ENCODE measurements around the gene LARP4B. TPM values are rescaled to one million over a fixed set of nuclear protein-coding genes. Genes with fewer than 3 reads are reported as not detected.

The LARP4B gene
- polyA plus RNA-seq, 1 of the 3 experiments (the other 2 are of a cell fraction): 23.3 TPM

DNA sequence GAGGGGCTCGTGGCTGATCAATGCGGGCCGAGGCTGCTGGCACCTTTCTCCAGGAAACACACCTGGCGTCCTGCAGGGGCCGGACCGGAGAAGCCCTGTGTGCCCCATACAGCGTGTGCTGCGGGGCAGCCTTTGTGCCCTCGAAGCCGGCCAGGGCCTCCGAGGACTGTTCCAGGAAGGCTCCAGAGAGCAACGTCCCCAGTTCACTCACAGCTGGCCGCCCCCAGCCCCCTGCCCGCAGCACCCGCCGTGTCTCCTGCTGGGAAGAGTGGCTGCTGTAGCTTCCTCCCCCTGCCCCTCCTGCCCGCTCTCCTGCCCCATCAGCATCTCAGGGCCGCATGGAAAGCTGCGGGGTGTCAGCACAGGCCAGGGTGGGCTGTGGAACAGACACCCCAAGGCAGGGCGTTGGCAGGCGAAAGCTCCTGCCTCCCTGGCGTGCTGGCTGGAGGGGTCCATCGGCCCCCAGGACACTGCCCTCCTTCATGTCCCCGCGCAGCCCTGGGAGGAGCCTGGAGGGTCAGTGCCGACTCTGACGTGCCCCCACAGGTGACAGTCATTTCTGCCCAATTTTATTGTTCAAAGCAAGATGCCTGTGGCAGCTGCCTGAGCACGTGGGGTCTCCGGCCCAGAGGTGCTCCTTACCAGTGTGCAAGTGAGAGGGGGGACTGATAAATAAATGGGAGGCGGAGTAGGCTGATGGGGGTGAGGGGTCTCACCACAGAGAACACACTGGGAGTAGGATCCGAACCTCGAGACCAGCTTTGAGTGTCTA lies 146.2 kb downstream of the LARP4B start:
- H3K36me3 ChIP-seq (replicated peaks in 1 of 2; ENCODE audit: control insufficient read depth in 1 of 2, insufficient read depth in 2 of 2, low read length in 1 of 2): no peaks in the 10 kb centered on the region
- H3K9me2 ChIP-seq: no peaks in the 10 kb centered on the region
- H3K9me3 ChIP-seq: no peaks in the 10 kb centered on the region
- H4K20me1 ChIP-seq (ENCODE audit: insufficient read depth): no peaks in the 10 kb centered on the region
- CTCF ChIA-PET: interaction anchor here (1.2 to 2.9 kb wide), 4 partner anchors 25 to 273 kb away, joined by 3 to 31 read pairs (median 4); no protein-coding TSS in a partner anchor
- H3K4me3 ChIP-seq (ENCODE audit: low read depth in 2 of 2, low read length in 1 of 2): peak overlapping the region in 1 of 2 experiments; percentile 40; a peak in 2 of 4 replicates
- peaks cover 0 to 11% of the 10 kb centered on the region in 2 experiments; a peak in 1 of 4 replicates for H3K4me1 ChIP-seq (ENCODE audit: control insufficient read depth in 1 of 2, insufficient read depth in 2 of 2, low read depth in 1 of 2, low read length in 1 of 2)
- peak overlapping the region; percentile 34; the same call in 1 of the 2 replicates for H3K9ac ChIP-seq
- TF ChIP-seq, protein P1, sequence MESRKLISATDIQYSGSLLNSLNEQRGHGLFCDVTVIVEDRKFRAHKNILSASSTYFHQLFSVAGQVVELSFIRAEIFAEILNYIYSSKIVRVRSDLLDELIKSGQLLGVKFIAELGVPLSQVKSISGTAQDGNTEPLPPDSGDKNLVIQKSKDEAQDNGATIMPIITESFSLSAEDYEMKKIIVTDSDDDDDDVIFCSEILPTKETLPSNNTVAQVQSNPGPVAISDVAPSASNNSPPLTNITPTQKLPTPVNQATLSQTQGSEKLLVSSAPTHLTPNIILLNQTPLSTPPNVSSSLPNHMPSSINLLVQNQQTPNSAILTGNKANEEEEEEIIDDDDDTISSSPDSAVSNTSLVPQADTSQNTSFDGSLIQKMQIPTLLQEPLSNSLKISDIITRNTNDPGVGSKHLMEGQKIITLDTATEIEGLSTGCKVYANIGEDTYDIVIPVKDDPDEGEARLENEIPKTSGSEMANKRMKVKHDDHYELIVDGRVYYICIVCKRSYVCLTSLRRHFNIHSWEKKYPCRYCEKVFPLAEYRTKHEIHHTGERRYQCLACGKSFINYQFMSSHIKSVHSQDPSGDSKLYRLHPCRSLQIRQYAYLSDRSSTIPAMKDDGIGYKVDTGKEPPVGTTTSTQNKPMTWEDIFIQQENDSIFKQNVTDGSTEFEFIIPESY (IDR thresholded peaks at IDR 0.05; ENCODE audit: borderline replicate concordance, low read depth): no peak
- TF ChIP-seq, protein P2, sequence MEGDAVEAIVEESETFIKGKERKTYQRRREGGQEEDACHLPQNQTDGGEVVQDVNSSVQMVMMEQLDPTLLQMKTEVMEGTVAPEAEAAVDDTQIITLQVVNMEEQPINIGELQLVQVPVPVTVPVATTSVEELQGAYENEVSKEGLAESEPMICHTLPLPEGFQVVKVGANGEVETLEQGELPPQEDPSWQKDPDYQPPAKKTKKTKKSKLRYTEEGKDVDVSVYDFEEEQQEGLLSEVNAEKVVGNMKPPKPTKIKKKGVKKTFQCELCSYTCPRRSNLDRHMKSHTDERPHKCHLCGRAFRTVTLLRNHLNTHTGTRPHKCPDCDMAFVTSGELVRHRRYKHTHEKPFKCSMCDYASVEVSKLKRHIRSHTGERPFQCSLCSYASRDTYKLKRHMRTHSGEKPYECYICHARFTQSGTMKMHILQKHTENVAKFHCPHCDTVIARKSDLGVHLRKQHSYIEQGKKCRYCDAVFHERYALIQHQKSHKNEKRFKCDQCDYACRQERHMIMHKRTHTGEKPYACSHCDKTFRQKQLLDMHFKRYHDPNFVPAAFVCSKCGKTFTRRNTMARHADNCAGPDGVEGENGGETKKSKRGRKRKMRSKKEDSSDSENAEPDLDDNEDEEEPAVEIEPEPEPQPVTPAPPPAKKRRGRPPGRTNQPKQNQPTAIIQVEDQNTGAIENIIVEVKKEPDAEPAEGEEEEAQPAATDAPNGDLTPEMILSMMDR (IDR thresholded peaks at IDR 0.05): 0 out of 2 replicates have a peak, but pooled peaks have one; percentile 4
- WGBS (ENCODE audit: low lambda C conversion rate): 74% methylated on average over 10 of the region's 32 CpGs
- no peaks in the 10 kb centered on the region for H3K79me2 ChIP-seq (ENCODE audit: insufficient read depth)
- H3K27ac ChIP-seq (ENCODE audit: low read depth in 2 of 2, low read length in 1 of 2): no peak overlapping the region
- POLR2A ChIA-PET: interaction anchor here (0.6 kb wide), 1 partner anchor 13 kb away, joined by 3 read pairs; no protein-coding TSS in a partner anchor
- no peaks in the 10 kb centered on the region for H3K27me3 ChIP-seq (ENCODE audit: insufficient read depth)
- H2AFZ ChIP-seq (ENCODE audit: low read depth): peak overlapping the region; percentile 76; the same call in 1 of the 2 replicates
- H3K4me2 ChIP-seq: peak overlapping the region; percentile 80
- no peak for DNase-seq
- H3F3A ChIP-seq (replicated peaks; ENCODE audit: insufficient read depth): no peaks in the 10 kb centered on the region

DNA sequence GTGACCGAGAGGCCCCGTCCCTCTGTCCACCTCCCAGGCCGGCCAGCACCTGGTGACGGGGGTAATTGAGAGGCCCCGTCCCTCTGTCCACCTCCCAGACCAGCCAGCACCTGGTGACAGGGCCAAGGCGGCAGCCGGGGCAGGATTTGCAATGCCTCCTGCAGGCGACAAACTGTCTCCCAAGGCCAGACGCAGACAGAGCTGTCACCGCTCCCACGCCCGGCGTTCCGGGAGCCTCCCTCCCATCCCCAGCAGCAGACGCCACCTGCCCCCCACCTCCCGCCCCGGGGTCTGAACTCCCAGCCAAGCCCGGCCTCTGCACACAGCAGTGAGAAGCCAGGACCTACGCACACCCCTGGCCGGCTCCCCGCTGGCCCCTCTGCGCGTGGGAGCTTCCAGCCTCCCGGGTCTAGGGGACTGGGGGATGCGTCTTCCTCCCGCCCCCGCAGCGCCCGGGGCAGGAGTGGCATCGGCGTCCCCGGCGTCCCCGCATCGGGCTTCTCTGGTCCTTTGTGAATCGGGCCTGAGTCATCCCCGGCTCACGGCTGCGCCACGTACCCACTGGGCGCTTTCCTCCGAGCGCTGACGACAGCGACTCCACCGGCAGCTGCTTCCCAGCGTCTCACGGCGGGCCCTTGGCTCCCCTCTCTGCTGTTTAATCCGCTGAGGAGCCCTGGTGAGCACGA lies 147.0 kb downstream of the LARP4B start:
- H3K9me2 ChIP-seq: no peaks in the 10 kb centered on the region
- peak overlapping the region; percentile 76; the same call in 1 of the 2 replicates for H2AFZ ChIP-seq (ENCODE audit: low read depth)
- H3K27ac ChIP-seq (ENCODE audit: low read depth in 2 of 2, low read length in 1 of 2): no peak overlapping the region
- no peaks in the 10 kb centered on the region for H3K36me3 ChIP-seq (replicated peaks in 1 of 2; ENCODE audit: control insufficient read depth in 1 of 2, insufficient read depth in 2 of 2, low read length in 1 of 2)
- H3K27me3 ChIP-seq (ENCODE audit: insufficient read depth): no peaks in the 10 kb centered on the region
- no peaks in the 10 kb centered on the region for H4K20me1 ChIP-seq (ENCODE audit: insufficient read depth)
- CTCF ChIA-PET: interaction anchor here (0.6 to 2.9 kb wide), 4 partner anchors 26 to 273 kb away, joined by 3 to 31 read pairs (median 4); no protein-coding TSS in a partner anchor
- POLR2A ChIA-PET: interaction anchor here (0.6 kb wide), 1 partner anchor 14 kb away, joined by 3 read pairs; no protein-coding TSS in a partner anchor
- H3K9ac ChIP-seq: peak overlapping the region; percentile 34; the same call in 1 of the 2 replicates
- DNase-seq: peak; percentile 87
- H3F3A ChIP-seq (replicated peaks; ENCODE audit: insufficient read depth): no peaks in the 10 kb centered on the region
- H3K4me3 ChIP-seq (ENCODE audit: low read depth in 2 of 2, low read length in 1 of 2): peak overlapping the region in 1 of 2 experiments; percentile 40; a peak in 2 of 4 replicates
- H3K9me3 ChIP-seq: no peaks in the 10 kb centered on the region
- no CpG with 5 or more reads among the region's 51 CpGs for WGBS (ENCODE audit: low lambda C conversion rate)
- H3K4me1 ChIP-seq (ENCODE audit: control insufficient read depth in 1 of 2, insufficient read depth in 2 of 2, low read depth in 1 of 2, low read length in 1 of 2): peaks cover 0 to 6% of the 10 kb centered on the region in 2 experiments; a peak in 1 of 4 replicates
- no peaks in the 10 kb centered on the region for H3K79me2 ChIP-seq (ENCODE audit: insufficient read depth)
- H3K4me2 ChIP-seq: peak overlapping the region; percentile 80
- TF ChIP-seq, protein P3, sequence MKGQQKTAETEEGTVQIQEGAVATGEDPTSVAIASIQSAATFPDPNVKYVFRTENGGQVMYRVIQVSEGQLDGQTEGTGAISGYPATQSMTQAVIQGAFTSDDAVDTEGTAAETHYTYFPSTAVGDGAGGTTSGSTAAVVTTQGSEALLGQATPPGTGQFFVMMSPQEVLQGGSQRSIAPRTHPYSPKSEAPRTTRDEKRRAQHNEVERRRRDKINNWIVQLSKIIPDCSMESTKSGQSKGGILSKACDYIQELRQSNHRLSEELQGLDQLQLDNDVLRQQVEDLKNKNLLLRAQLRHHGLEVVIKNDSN (IDR thresholded peaks at IDR 0.05; ENCODE audit: borderline replicate concordance, low read depth): no peak
- TF ChIP-seq RAD21 (IDR thresholded peaks at IDR 0.05; ENCODE audit: low read length) (peak; percentile 35), FOSL2 (IDR thresholded peaks at IDR 0.05; ENCODE audit: borderline replicate concordance, low read depth) (peak; percentile 48; the same call in 1 of the 2 replicates), SMC3 (IDR thresholded peaks at IDR 0.05; ENCODE audit: low read depth, low read length) (peak; percentile 14; the same call in 1 of the 2 replicates), EZH2phosphoT487 (IDR thresholded peaks at IDR 0.05; ENCODE audit: borderline replicate concordance, low read depth) (no peak)
- TF ChIP-seq, protein P1 (IDR thresholded peaks at IDR 0.05; ENCODE audit: borderline replicate concordance, low read depth): no peak
- TF ChIP-seq, protein P4, sequence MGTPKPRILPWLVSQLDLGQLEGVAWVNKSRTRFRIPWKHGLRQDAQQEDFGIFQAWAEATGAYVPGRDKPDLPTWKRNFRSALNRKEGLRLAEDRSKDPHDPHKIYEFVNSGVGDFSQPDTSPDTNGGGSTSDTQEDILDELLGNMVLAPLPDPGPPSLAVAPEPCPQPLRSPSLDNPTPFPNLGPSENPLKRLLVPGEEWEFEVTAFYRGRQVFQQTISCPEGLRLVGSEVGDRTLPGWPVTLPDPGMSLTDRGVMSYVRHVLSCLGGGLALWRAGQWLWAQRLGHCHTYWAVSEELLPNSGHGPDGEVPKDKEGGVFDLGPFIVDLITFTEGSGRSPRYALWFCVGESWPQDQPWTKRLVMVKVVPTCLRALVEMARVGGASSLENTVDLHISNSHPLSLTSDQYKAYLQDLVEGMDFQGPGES (IDR thresholded peaks at IDR 0.05; ENCODE audit: low read depth, low read length): no peak
